Skin of body (tissue), 2 donors: ENCODE results near the gene COPG1. TPM values are rescaled to one million over a fixed set of nuclear protein-coding genes. Genes with fewer than 3 reads are reported as not detected.

Experiments
- small RNA-seq: library from RNA; depleted of rRNA; stranded (forward); fragments of <200 nt; gene quantifications from one replicate; pipeline ENCODE3, GENCODE V24; 2014; ENCODE audit warnings: low replicate concordance
- total RNA-seq: library from RNA; depleted of rRNA; stranded (reverse); fragments of >200 nt; gene quantifications from one replicate; pipeline ENCODE4 v1.2.3, GENCODE V29; 2014

COPG1 gene
- total RNA-seq, 1 donor from 2014 or later: 130 TPM

Small RNA genes within 50 kb of the gene (small RNA-seq; reads per million reads assigned to genes)
- gene MIR6826 (not detected), gene RPS27P12 (not detected)

Other genes with a start within 250 kb of the COPG1 start
- 0.79 TPM for gene EFCC1, start 248.3 kb upstream of the COPG1 start, total RNA-seq
- 0.49 TPM for gene GP9, start 188.8 kb upstream of the COPG1 start, total RNA-seq
- gene RAB43, start 127.8 kb upstream of the COPG1 start, total RNA-seq: 3.9 TPM
- 19.5 TPM for gene ISY1, start 88.5 kb upstream of the COPG1 start, total RNA-seq
- gene CNBP, start 65.7 kb upstream of the COPG1 start, total RNA-seq: 254 TPM
- 21.2 TPM for gene HMCES, start 29.3 kb downstream of the COPG1 start, total RNA-seq
- gene EFCAB12, start 179.0 kb downstream of the COPG1 start, total RNA-seq: 0.10 TPM
- gene MBD4, start 190.3 kb downstream of the COPG1 start, total RNA-seq: 23.3 TPM
- 51.4 TPM for gene IFT122, start 190.6 kb downstream of the COPG1 start, total RNA-seq